PC-3 (cell line): ENCODE data around the gene CD2AP.

ENCODE experiments used
- CTCF ChIP-seq: fragments of 300-600 bp; sonication (generic); conservative IDR thresholded peaks from 2 replicates; pipeline ENCODE4 v1.5.1; 2017; ENCODE audit warnings: antibody characterized with exemption, low read depth, mild to moderate bottlenecking, low read length
- EZH2 ChIP-seq: fragments of 300-600 bp; sonication (generic); IDR thresholded peaks from one replicate; pipeline ENCODE4 v1.6.1; 2017; ENCODE audit warnings: antibody characterized with exemption, mild to moderate bottlenecking, low read length; ENCODE audit not compliant: unreplicated experiment

GRCh38 chr6:47670851-47671250 is 193.3 kb downstream of the CD2AP start:
- TF ChIP-seq CTCF (no peak), EZH2 (no peak)
